Neural progenitor cell (in vitro differentiated cells): Measurements from ENCODE around the gene NFKBIL1. TPM values are rescaled to one million over a fixed set of nuclear protein-coding genes. Genes with fewer than 3 reads are reported as not detected.
A peak's percentile ranks its signal among the peaks of the same experiment; 100 is the strongest.
"Not testable (repeated sequence)": the region's sequence is repeated elsewhere in the genome, so short reads cannot be mapped to it uniquely, and the experiment has no call there.

Experiments used
- DNase-seq: peaks from one replicate; pipeline ENCODE4 v3.0.0-alpha.2; 2016; ENCODE audit warnings: low spot score
- H2AFZ ChIP-seq: fragments of 200-600 bp; sonication (generic); replicated peaks from 2 replicates; pipeline ENCODE4 v1.6.1; 2016; ENCODE audit warnings: antibody characterized with exemption
- H3F3A ChIP-seq: fragments of 200-600 bp; sonication (generic); 2 replicates; pipeline ENCODE4 v1.6.1; 2016; ENCODE audit warnings: antibody characterized with exemption, low read depth
- H3K27ac ChIP-seq: fragments of 200-600 bp; sonication (generic); 2 replicates; pipeline ENCODE4 v1.5.1; 2016; ENCODE audit warnings: mild to moderate bottlenecking
- H3K27me3 ChIP-seq: fragments of 200-600 bp; sonication (generic); 2 replicates; pipeline ENCODE4 v1.6.1; 2016; ENCODE audit warnings: mild to moderate bottlenecking, moderate library complexity
- H3K36me3 ChIP-seq: fragments of 200-600 bp; sonication (generic); 2 replicates; pipeline ENCODE4 v1.5.1; 2016
- H3K4me1 ChIP-seq: fragments of 200-600 bp; sonication (generic); 2 replicates; pipeline ENCODE4 v1.6.1; 2016; ENCODE audit warnings: mixed run types
- H3K4me2 ChIP-seq: fragments of 200-600 bp; sonication (generic); 2 replicates; pipeline ENCODE4 v1.6.1; 2016
- H3K4me3 ChIP-seq: fragments of 200-600 bp; sonication (generic); 2 replicates; pipeline ENCODE4 v1.5.1; 2016
- H3K79me2 ChIP-seq: fragments of 200-600 bp; sonication (generic); 2 replicates; pipeline ENCODE4 v1.6.1; 2016; ENCODE audit warnings: low read depth
- H3K9ac ChIP-seq: fragments of 200-600 bp; sonication (generic); 2 replicates; pipeline ENCODE4 v1.6.1; 2016
- H3K9me3 ChIP-seq: fragments of 200-600 bp; sonication (generic); 2 replicates; pipeline ENCODE4 v1.5.1; 2016; ENCODE audit warnings: low read depth
- H4K20me1 ChIP-seq: fragments of 200-600 bp; sonication (generic); 2 replicates; pipeline ENCODE4 v1.6.1; 2016; ENCODE audit warnings: low read depth
- H3K27ac Mint-ChIP-seq: 3 replicates; pipeline ENCODE4 v1.8.0; 2021; ENCODE audit warnings: mixed read lengths
- H3K27me3 Mint-ChIP-seq: 2 replicates; pipeline ENCODE4 v1.8.0; 2022; ENCODE audit warnings: low read depth, mild to moderate bottlenecking, inconsistent platforms, moderate library complexity, mixed read lengths; ENCODE audit not compliant: insufficient read depth
- H3K36me3 Mint-ChIP-seq: 3 replicates; pipeline ENCODE4 v1.8.0; 2021; ENCODE audit warnings: mixed read lengths
- H3K4me1 Mint-ChIP-seq: 3 replicates; pipeline ENCODE4 v1.8.0; 2021; ENCODE audit warnings: mixed read lengths
- H3K4me3 Mint-ChIP-seq: 3 replicates; pipeline ENCODE4 v1.8.0; 2021; ENCODE audit warnings: mild to moderate bottlenecking, moderate library complexity, mixed read lengths
- H3K9me3 Mint-ChIP-seq: 3 replicates; pipeline ENCODE4 v1.8.0; 2020; ENCODE audit warnings: mixed read lengths
- CTCF ChIP-seq: fragments of 200-600 bp; sonication (generic); IDR thresholded peaks from 2 replicates; pipeline ENCODE4 v1.5.1; 2017; ENCODE audit warnings: antibody characterized with exemption, mild to moderate bottlenecking
- EZH2 ChIP-seq: fragments of 200-600 bp; sonication (generic); IDR thresholded peaks from 2 replicates; pipeline ENCODE4 v1.6.1; 2017; ENCODE audit warnings: antibody characterized with exemption, mild to moderate bottlenecking, moderate library complexity
- EZH2phosphoT487 ChIP-seq: fragments of 200-600 bp; sonication (generic); IDR thresholded peaks from 2 replicates; pipeline ENCODE4 v1.6.1; 2017; ENCODE audit warnings: antibody characterized with exemption
- total RNA-seq: library from RNA; depleted of rRNA; stranded (reverse); fragments of >200 nt; gene quantifications from 2 replicates; pipeline ENCODE4 v1.2.3, GENCODE V29; 2015; ENCODE audit warnings: low replicate concordance

The NFKBIL1 gene
- total RNA-seq, 1 donor from 2014 or later: 8.6 TPM

GRCh38 chr6:31586599-31587281 lies 39.3 kb downstream of the NFKBIL1 start:
- peaks cover 7% of the 10 kb centered on the region for H3K4me1 Mint-ChIP-seq
- H3K27me3 ChIP-seq: no peaks in the 10 kb centered on the region
- H3K9ac ChIP-seq: no peak overlapping the region
- H3K27me3 Mint-ChIP-seq: peaks cover 5% of the 10 kb centered on the region
- DNase-seq: no peak
- no peaks in the 10 kb centered on the region for H3F3A ChIP-seq
- no peaks in the 10 kb centered on the region for H3K9me3 ChIP-seq
- no peaks in the 10 kb centered on the region for H3K9me3 Mint-ChIP-seq
- H4K20me1 ChIP-seq: no peaks in the 10 kb centered on the region
- H3K4me2 ChIP-seq: no peak overlapping the region
- H3K27ac ChIP-seq: no peak overlapping the region
- no peak overlapping the region for H2AFZ ChIP-seq
- no peaks in the 10 kb centered on the region for H3K36me3 ChIP-seq
- H3K4me3 ChIP-seq: no peak overlapping the region
- H3K4me3 Mint-ChIP-seq: no peak overlapping the region
- TF ChIP-seq EZH2: no peak
- TF ChIP-seq CTCF: no peak
- no peak for TF ChIP-seq EZH2phosphoT487
- peaks cover 3% of the 10 kb centered on the region for H3K4me1 ChIP-seq
- no peaks in the 10 kb centered on the region for H3K36me3 Mint-ChIP-seq
- no peaks in the 10 kb centered on the region for H3K79me2 ChIP-seq
- peak overlapping the region; percentile 89 for H3K27ac Mint-ChIP-seq

DNA sequence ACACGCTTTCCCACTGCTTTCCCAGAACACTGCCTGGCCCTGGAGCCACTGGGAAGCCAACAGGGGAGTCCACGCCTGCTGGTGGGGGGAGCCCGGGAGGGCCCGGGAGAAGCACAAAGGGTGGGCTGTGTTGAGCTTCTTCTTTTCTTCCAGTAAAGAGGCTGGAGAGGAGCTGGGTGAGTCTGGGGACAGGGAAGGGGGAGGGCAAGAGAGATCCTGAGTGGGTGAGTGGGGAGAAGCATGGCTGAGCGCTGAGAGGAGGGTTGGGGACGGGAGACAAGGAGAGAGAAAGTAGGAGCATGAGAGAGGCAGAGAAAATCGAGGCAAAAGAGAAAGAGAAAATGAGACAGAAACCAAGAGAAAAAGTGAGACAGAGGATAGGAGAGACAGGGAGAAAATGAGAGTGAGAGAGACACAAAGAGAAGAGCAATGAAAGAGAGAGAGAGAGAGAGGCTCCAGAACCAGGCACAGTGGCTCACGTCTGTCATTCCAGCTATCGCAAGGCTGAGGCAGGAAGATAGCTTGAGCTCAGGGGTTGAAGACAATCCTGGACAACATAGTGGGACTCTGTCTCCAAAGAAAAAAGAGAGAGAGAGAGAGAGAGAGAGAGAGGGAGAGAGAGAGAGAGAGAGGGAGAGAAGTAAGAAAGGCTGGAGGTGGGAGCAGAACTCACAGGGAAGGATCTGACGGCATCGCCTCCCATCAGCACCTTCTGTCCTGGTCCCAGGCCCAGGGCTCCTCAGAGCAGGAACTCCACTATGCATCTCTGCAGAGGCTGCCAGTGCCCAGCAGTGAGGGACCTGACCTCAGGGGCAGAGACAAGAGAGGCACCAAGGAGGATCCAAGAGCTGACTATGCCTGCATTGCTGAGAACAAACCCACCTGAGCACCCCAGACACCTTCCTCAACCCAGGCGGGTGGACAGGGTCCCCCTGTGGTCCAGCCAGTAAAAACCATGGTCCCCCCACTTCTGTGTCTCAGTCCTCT lies 40.7 kb downstream of the NFKBIL1 start:
- Histone ChIP-seq H3K9ac (no peak overlapping the region), H3K9me3 (no peaks in the 10 kb centered on the region), H4K20me1 (no peaks in the 10 kb centered on the region), H3F3A (no peaks in the 10 kb centered on the region), H2AFZ (peak overlapping the region; percentile 17), H3K4me1 (no peaks in the 10 kb centered on the region), H3K27ac (no peak overlapping the region), H3K27me3 (no peaks in the 10 kb centered on the region), H3K36me3 (no peaks in the 10 kb centered on the region), H3K4me2 (no peak overlapping the region), H3K79me2 (no peaks in the 10 kb centered on the region), H3K4me3 (no peak overlapping the region)
- no peak for DNase-seq
- Mint-ChIP-seq H3K27ac (peak overlapping the region; percentile 10), H3K4me1 (peaks cover 5% of the 10 kb centered on the region), H3K36me3 (no peaks in the 10 kb centered on the region), H3K27me3 (peaks cover 6% of the 10 kb centered on the region), H3K9me3 (no peaks in the 10 kb centered on the region), H3K4me3 (no peak overlapping the region)
- no peak for TF ChIP-seq CTCF

- Mint-ChIP-seq H3K27me3 (peaks cover 6% of the 10 kb centered on the region), H3K4me1 (peaks cover 5% of the 10 kb centered on the region)
- DNase-seq: no peak
These were observed 41.7 kb downstream of the NFKBIL1 start for GRCh38 chr6:31588871-31589650.

GRCh38 chr6:31590691-31591090 lies 43.3 kb downstream of the NFKBIL1 start:
- not testable (repeated sequence) for DNase-seq, H3K36me3 Mint-ChIP-seq

More at GRCh38 chr6:31588871-31589650, 41.7 kb downstream of the NFKBIL1 start:
- Histone ChIP-seq H3K4me1 (no peaks in the 10 kb centered on the region), H3K79me2 (no peaks in the 10 kb centered on the region), H2AFZ (no peak overlapping the region), H3K4me3 (no peak overlapping the region), H4K20me1 (no peaks in the 10 kb centered on the region), H3K9me3 (no peaks in the 10 kb centered on the region), H3K27ac (no peak overlapping the region), H3K36me3 (no peaks in the 10 kb centered on the region), H3K9ac (no peak overlapping the region), H3K4me2 (no peak overlapping the region), H3K27me3 (no peaks in the 10 kb centered on the region), H3F3A (no peaks in the 10 kb centered on the region)
- H3K36me3 Mint-ChIP-seq: no peaks in the 10 kb centered on the region
- no peaks in the 10 kb centered on the region for H3K9me3 Mint-ChIP-seq
- H3K4me3 Mint-ChIP-seq: peak overlapping the region; percentile 53
- no peak overlapping the region for H3K27ac Mint-ChIP-seq
- TF ChIP-seq CTCF: no peak
- TF ChIP-seq EZH2phosphoT487: no peak
- no peak for TF ChIP-seq EZH2

More at GRCh38 chr6:31590691-31591090, 43.3 kb downstream of the NFKBIL1 start:
- not testable (repeated sequence) for H3K79me2 ChIP-seq, H3F3A ChIP-seq, H3K4me3 ChIP-seq, H3K27ac ChIP-seq, H3K27me3 Mint-ChIP-seq, H3K4me3 Mint-ChIP-seq, H3K4me1 Mint-ChIP-seq, H3K4me1 ChIP-seq, H3K9me3 Mint-ChIP-seq, H3K27me3 ChIP-seq, H3K9me3 ChIP-seq, H3K27ac Mint-ChIP-seq, H4K20me1 ChIP-seq, H2AFZ ChIP-seq, H3K36me3 ChIP-seq, H3K9ac ChIP-seq, H3K4me2 ChIP-seq
